Stimulated activated CD4-positive, alpha-beta T cell treated with anti-CD3 and anti-CD28 coated beads, Interleukin-1b, Interleukin-23, amount 100 ng/mL, for 4 hours (primary cell): ENCODE measurements around the gene SLC13A1.

Source experiments
- DNase-seq, 2 donors: peaks; one replicate each; pipeline ENCODE4 v3.0.0-alpha.2; 2020; ENCODE audit warnings: low read depth in 2 of 2

The SLC13A1 gene

GRCh38 chr7:123198111-123198510 lies 1.7 kb downstream of the SLC13A1 start:
- DNase-seq = no peak

GRCh38 chr7:123193235-123193634 lies 6.5 kb downstream of the SLC13A1 start:
- DNase-seq = no peak

GRCh38 chr7:123191132-123191531 lies 8.6 kb downstream of the SLC13A1 start:
- no peak for DNase-seq

- no peak for DNase-seq
These were observed 9.5 kb downstream of the SLC13A1 start for GRCh38 chr7:123190109-123190831.

- DNase-seq = no peak
These were observed 14.0 kb downstream of the SLC13A1 start for GRCh38 chr7:123185756-123186155.

GRCh38 chr7:123184271-123184670 lies 15.5 kb downstream of the SLC13A1 start:
- DNase-seq = no peak

GRCh38 chr7:123183431-123183830 lies 16.3 kb downstream of the SLC13A1 start:
- DNase-seq = no peak

- DNase-seq = no peak
These were observed 22.3 kb downstream of the SLC13A1 start for GRCh38 chr7:123177442-123177841.

- DNase-seq = no peak
These were observed 29.2 kb downstream of the SLC13A1 start for GRCh38 chr7:123170333-123171246.

- DNase-seq = no peak
These were observed 30.7 kb downstream of the SLC13A1 start for GRCh38 chr7:123169065-123169464.

GRCh38 chr7:123157606-123158005 lies 42.2 kb downstream of the SLC13A1 start:
- DNase-seq = no peak

- no peak for DNase-seq
These were observed 44.2 kb downstream of the SLC13A1 start for GRCh38 chr7:123155571-123155970.

- DNase-seq = peak in 1 of 2 donors; percentile 1
These were observed 45.4 kb downstream of the SLC13A1 start for GRCh38 chr7:123154231-123154860.

GRCh38 chr7:123151443-123151842 lies 48.3 kb downstream of the SLC13A1 start:
- no peak for DNase-seq

- no peak for DNase-seq
These were observed 51.0 kb downstream of the SLC13A1 start for GRCh38 chr7:123148813-123149212.

- no peak for DNase-seq
These were observed 56.3 kb downstream of the SLC13A1 start for GRCh38 chr7:123143252-123144006.

GRCh38 chr7:123140561-123140960 lies 59.2 kb downstream of the SLC13A1 start:
- no peak for DNase-seq

GRCh38 chr7:123135960-123136359 lies 63.8 kb downstream of the SLC13A1 start:
- DNase-seq = no peak

GRCh38 chr7:123133924-123134323 lies 65.8 kb downstream of the SLC13A1 start:
- no peak for DNase-seq

- no peak for DNase-seq
These were observed 67.8 kb downstream of the SLC13A1 start for GRCh38 chr7:123131961-123132360.

GRCh38 chr7:123131556-123131955 lies 68.2 kb downstream of the SLC13A1 start:
- DNase-seq = no peak

- no peak for DNase-seq
These were observed 68.6 kb downstream of the SLC13A1 start for GRCh38 chr7:123131140-123131539.
